PC-9 (cell line): ENCODE measurements around the gene RRP12. TPM values are rescaled to one million over a fixed set of nuclear protein-coding genes. Genes with fewer than 3 reads are reported as not detected.

ENCODE experiments used
- BruUV-seq: library from RNA; stranded (reverse); fragments of 400-500 nt; replicated peaks from 2 replicates; lab custom pipeline; 2021; lab: Mats Ljungman, UMichigan
- CTCF ChIA-PET: fragments of 300-600 bp; sonication (Branson Sonifier 250); formaldehyde crosslinking; loops from one replicate; lab custom pipeline; 2022; ENCODE audit warnings: antibody characterized with exemption; lab: Charles Lee
- POLR2A ChIA-PET: fragments of 300-600 bp; sonication (Branson Sonifier 250); formaldehyde crosslinking; loops from one replicate; lab custom pipeline; 2022; ENCODE audit warnings: antibody characterized with exemption; ENCODE audit not compliant: unreplicated experiment; lab: Charles Lee
- DNase-seq, 2 experiments: peaks; one replicate each; pipeline versions ENCODE4 v3.0.0 to v3.0.0-alpha.2; 2015 to 2022; ENCODE audit warnings: mixed read lengths in 1 of 2
- H2AFZ ChIP-seq: fragments of 200-600 bp; sonication (generic); 2 replicates; pipeline ENCODE4 v1.8.1; 2017; ENCODE audit warnings: antibody characterized with exemption
- H3F3A ChIP-seq: fragments of 200-600 bp; sonication (generic); 2 replicates; pipeline ENCODE4 v1.8.1; 2017; ENCODE audit warnings: antibody characterized with exemption, mild to moderate bottlenecking, low read depth; ENCODE audit not compliant: insufficient read depth
- H3K27ac ChIP-seq: fragments of 200-600 bp; sonication (generic); 2 replicates; pipeline ENCODE4 v1.6.1; 2016; ENCODE audit warnings: mixed run types
- H3K27me3 ChIP-seq: fragments of 200-600 bp; sonication (generic); 2 replicates; pipeline ENCODE4 v1.6.1; 2016; ENCODE audit warnings: low read depth, mixed run types; ENCODE audit not compliant: insufficient read depth
- H3K36me3 ChIP-seq: fragments of 200-600 bp; sonication (generic); 2 replicates; pipeline ENCODE4 v1.6.1; 2016; ENCODE audit warnings: low read depth, mixed run types
- H3K4me1 ChIP-seq: fragments of 200-600 bp; sonication (generic); replicated peaks from 2 replicates; pipeline ENCODE4 v1.6.1; 2016; ENCODE audit warnings: mixed run types; ENCODE audit not compliant: insufficient read depth
- H3K4me2 ChIP-seq: fragments of 200-600 bp; sonication (generic); 2 replicates; pipeline ENCODE4 v1.6.1; 2017; ENCODE audit warnings: mixed run types
- H3K4me3 ChIP-seq: fragments of 200-600 bp; sonication (generic); 2 replicates; pipeline ENCODE4 v1.6.1; 2016; ENCODE audit warnings: mixed run types
- H3K79me2 ChIP-seq: fragments of 200-600 bp; sonication (generic); 2 replicates; pipeline ENCODE4 v1.6.1; 2017; ENCODE audit warnings: low read depth, mixed run types
- H3K9me2 ChIP-seq: fragments of 200-600 bp; sonication (generic); 2 replicates; pipeline ENCODE4 v1.8.1; 2017; ENCODE audit warnings: mild to moderate bottlenecking; ENCODE audit not compliant: insufficient read depth
- H3K9me3 ChIP-seq: fragments of 200-600 bp; sonication (generic); 2 replicates; pipeline ENCODE4 v1.8.1; 2016; ENCODE audit warnings: low read depth; ENCODE audit not compliant: insufficient read depth
- H4K20me1 ChIP-seq: fragments of 200-600 bp; sonication (generic); 2 replicates; pipeline ENCODE4 v1.8.1; 2017; ENCODE audit not compliant: insufficient read depth
- CTCF ChIP-seq: fragments of 200-600 bp; sonication (generic); conservative IDR thresholded peaks from 2 replicates; pipeline ENCODE4 v1.6.1; 2017; ENCODE audit warnings: mixed run types, antibody characterized with exemption, mild to moderate bottlenecking, moderate library complexity
- EZH2 ChIP-seq: fragments of 200-600 bp; sonication (generic); IDR thresholded peaks from 2 replicates; pipeline ENCODE4 v1.8.0; 2017; ENCODE audit warnings: antibody characterized with exemption, low read depth
- intact Hi-C: fragments of 100-400 bp; cut with micrococcal nuclease; formaldehyde crosslinking; loops from one replicate; pipeline ENCODE4 v1.10.0; 2022; ENCODE audit not compliant: unreplicated experiment
- total RNA-seq: library from RNA; stranded (reverse); gene quantifications from 2 replicates; pipeline ENCODE4 v1.2.3, GENCODE V29; 2021

Gene RRP12
- total RNA-seq, 1 experiment from 2014 or later = 34.3 TPM

GRCh38 chr10:97445722-97446639 lies 44.8 kb upstream of the RRP12 start, which contains the start of the genes EXOSC1 and ZDHHC16:
EXOSC1 (minus strand) TSS chr10:97446006; CDS start chr10:97445985, 21 bp downstream.
ZDHHC16 (plus strand) TSS chr10:97446175; CDS start chr10:97451676, 5,501 bp downstream.
- no TSS peak for BruUV-seq
- Histone ChIP-seq H3K27me3 (no peaks in the 10 kb centered on the region), H3K36me3 (no peaks in the 10 kb centered on the region), H4K20me1 (no peaks in the 10 kb centered on the region), H3K4me1 (peaks cover 30% of the 10 kb centered on the region), H3K27ac (no peak within 1 kb of the TSS), H3K4me2 (peak within 1 kb of the TSS; percentile 85), H3F3A (peaks cover 3% of the 10 kb centered on the region; the same call in 1 of the 2 replicates), H3K79me2 (peaks cover 50% of the 10 kb centered on the region), H3K9me2 (no peaks in the 10 kb centered on the region), H3K4me3 (peak within 1 kb of the TSS; percentile 97), H3K9me3 (no peaks in the 10 kb centered on the region), H2AFZ (peak within 1 kb of the TSS; percentile 99)
- TF ChIP-seq EZH2 = no peak
- TF ChIP-seq CTCF = no peak
- peak; percentile 85 to 87 for DNase-seq
- POLR2A ChIA-PET = no interaction called here
- CTCF ChIA-PET = no interaction called here
- intact Hi-C loops = loop anchor here (5.0 kb wide), 2 partner anchors 39 to 114 kb away; partner anchors contain the start of gene FRAT2

- Histone ChIP-seq H4K20me1 (no peaks in the 10 kb centered on the region), H2AFZ (peak overlapping the region; percentile 99), H3K9me2 (no peaks in the 10 kb centered on the region), H3K36me3 (no peaks in the 10 kb centered on the region), H3K79me2 (peaks cover 44% of the 10 kb centered on the region), H3K27ac (no peak overlapping the region), H3K27me3 (no peaks in the 10 kb centered on the region), H3K4me2 (peak overlapping the region; percentile 85), H3K9me3 (no peaks in the 10 kb centered on the region), H3K4me1 (peaks cover 30% of the 10 kb centered on the region), H3F3A (peaks cover 3% of the 10 kb centered on the region; the same call in 1 of the 2 replicates), H3K4me3 (peak overlapping the region; percentile 97)
- TF ChIP-seq CTCF = no peak
- TF ChIP-seq EZH2 = no peak
- BruUV-seq = no TSS peak
- CTCF ChIA-PET = no interaction called here
- intact Hi-C loops = loop anchor here (5.0 kb wide), 2 partner anchors 38 to 113 kb away; partner anchors contain the start of gene FRAT2
- no peak for DNase-seq
- POLR2A ChIA-PET = interaction anchor here (0.6 kb wide), 1 partner anchor 195 kb away, joined by 6 read pairs; the partner anchor contains the start of gene PI4K2A
These were observed 44.2 kb upstream of the RRP12 start for GRCh38 chr10:97445357-97445721.

GRCh38 chr10:97444212-97444611 lies 43.1 kb upstream of the RRP12 start:
- Histone ChIP-seq H4K20me1 (no peaks in the 10 kb centered on the region), H2AFZ (no peak overlapping the region), H3K27me3 (no peaks in the 10 kb centered on the region), H3F3A (peaks cover 3% of the 10 kb centered on the region; the same call in 1 of the 2 replicates), H3K79me2 (peaks cover 37% of the 10 kb centered on the region), H3K4me1 (peaks cover 30% of the 10 kb centered on the region), H3K4me3 (no peak overlapping the region), H3K4me2 (peak overlapping the region; percentile 85; the same call in 1 of the 2 replicates), H3K9me2 (no peaks in the 10 kb centered on the region), H3K27ac (no peak overlapping the region), H3K9me3 (no peaks in the 10 kb centered on the region), H3K36me3 (no peaks in the 10 kb centered on the region)
- no TSS peak for BruUV-seq
- POLR2A ChIA-PET = no interaction called here
- CTCF ChIA-PET = no interaction called here
- intact Hi-C loops = no loop called here
- TF ChIP-seq EZH2 (no peak), CTCF (no peak)
- DNase-seq = no peak
